Osteoblast (primary cell): ENCODE results near the gene EPC2. TPM values are rescaled to one million over a fixed set of nuclear protein-coding genes. Genes with fewer than 3 reads are reported as not detected.
A peak's percentile ranks its signal among the peaks of the same experiment; 100 is the strongest.
"Not testable (repeated sequence)": the region's sequence is repeated elsewhere in the genome, so short reads cannot be mapped to it uniquely, and the experiment has no call there.

Experiments used
- DNase-seq: peaks from one replicate; pipeline ENCODE4 v3.0.0; 2011; ENCODE audit warnings: low spot score, mixed read lengths; ENCODE audit not compliant: insufficient read length; ENCODE audit errors: missing footprints
- H2AFZ ChIP-seq: 2 replicates; pipeline ENCODE4 v1.6.0; 2011; ENCODE audit warnings: mild to moderate bottlenecking, low read length
- H3K27ac ChIP-seq: 2 replicates; pipeline ENCODE4 v1.5.1; 2011; ENCODE audit warnings: mild to moderate bottlenecking, low read depth, low read length, moderate library complexity
- H3K27me3 ChIP-seq: 2 replicates; pipeline ENCODE4 v1.6.0; 2012; ENCODE audit warnings: mild to moderate bottlenecking, control low read depth, inconsistent platforms, low read length, moderate library complexity; ENCODE audit not compliant: insufficient read depth
- H3K36me3 ChIP-seq: 2 replicates; pipeline ENCODE4 v1.5.1; 2011; ENCODE audit warnings: mild to moderate bottlenecking, low read length, control low read depth, moderate library complexity; ENCODE audit not compliant: insufficient read depth
- H3K4me1 ChIP-seq: 2 replicates; pipeline ENCODE4 v1.5.1; 2011; ENCODE audit warnings: mild to moderate bottlenecking, low read length, control low read depth, moderate library complexity; ENCODE audit not compliant: insufficient read depth
- H3K4me2 ChIP-seq: 2 replicates; pipeline ENCODE4 v1.6.0; 2011; ENCODE audit warnings: mild to moderate bottlenecking, low read length; ENCODE audit not compliant: insufficient read depth
- H3K4me3 ChIP-seq: fragments of 200-600 bp; sonication (generic); 3 replicates; pipeline ENCODE4 v1.5.1; 2012; ENCODE audit warnings: mild to moderate bottlenecking, low read length, inconsistent platforms; ENCODE audit not compliant: insufficient read depth
- H3K79me2 ChIP-seq: 2 replicates; pipeline ENCODE4 v1.6.0; 2012; ENCODE audit warnings: mild to moderate bottlenecking, low read length, control low read depth, inconsistent platforms; ENCODE audit not compliant: insufficient read depth
- H3K9me3 ChIP-seq: 2 replicates; pipeline ENCODE4 v1.5.1; 2011; ENCODE audit warnings: low read depth, low read length, control low read depth
- H4K20me1 ChIP-seq: 2 replicates; pipeline ENCODE4 v1.6.0; 2012; ENCODE audit warnings: mild to moderate bottlenecking, low read length, control low read depth; ENCODE audit not compliant: insufficient read depth
- total RNA-seq: library from RNA; depleted of rRNA; stranded (reverse); fragments of >200 nt; gene quantifications from 2 replicates; pipeline ENCODE4 v1.2.3, GENCODE V29; 2012
- TF ChIP-seq, protein P1 (sequence below): IDR thresholded peaks from 2 replicates; pipeline ENCODE4 v1.5.1; 2011; ENCODE audit warnings: mild to moderate bottlenecking, low read depth, low read length, moderate library complexity; ENCODE audit errors: extremely low read depth

Gene EPC2
- total RNA-seq, 1 donor: 29.3 TPM

GRCh38 chr2:148667113-148667836 is 22.7 kb downstream of the EPC2 start:
- Histone ChIP-seq H3K4me2 (no peak overlapping the region), H3K27ac (no peak overlapping the region), H2AFZ (no peak overlapping the region), H3K9me3 (no peaks in the 10 kb centered on the region), H3K79me2 (peaks cover 88% of the 10 kb centered on the region), H3K27me3 (no peaks in the 10 kb centered on the region), H3K4me3 (no peak overlapping the region), H3K4me1 (peaks cover 6% of the 10 kb centered on the region), H4K20me1 (peaks cover 63% of the 10 kb centered on the region), H3K36me3 (no peaks in the 10 kb centered on the region)
- TF ChIP-seq, protein P1, sequence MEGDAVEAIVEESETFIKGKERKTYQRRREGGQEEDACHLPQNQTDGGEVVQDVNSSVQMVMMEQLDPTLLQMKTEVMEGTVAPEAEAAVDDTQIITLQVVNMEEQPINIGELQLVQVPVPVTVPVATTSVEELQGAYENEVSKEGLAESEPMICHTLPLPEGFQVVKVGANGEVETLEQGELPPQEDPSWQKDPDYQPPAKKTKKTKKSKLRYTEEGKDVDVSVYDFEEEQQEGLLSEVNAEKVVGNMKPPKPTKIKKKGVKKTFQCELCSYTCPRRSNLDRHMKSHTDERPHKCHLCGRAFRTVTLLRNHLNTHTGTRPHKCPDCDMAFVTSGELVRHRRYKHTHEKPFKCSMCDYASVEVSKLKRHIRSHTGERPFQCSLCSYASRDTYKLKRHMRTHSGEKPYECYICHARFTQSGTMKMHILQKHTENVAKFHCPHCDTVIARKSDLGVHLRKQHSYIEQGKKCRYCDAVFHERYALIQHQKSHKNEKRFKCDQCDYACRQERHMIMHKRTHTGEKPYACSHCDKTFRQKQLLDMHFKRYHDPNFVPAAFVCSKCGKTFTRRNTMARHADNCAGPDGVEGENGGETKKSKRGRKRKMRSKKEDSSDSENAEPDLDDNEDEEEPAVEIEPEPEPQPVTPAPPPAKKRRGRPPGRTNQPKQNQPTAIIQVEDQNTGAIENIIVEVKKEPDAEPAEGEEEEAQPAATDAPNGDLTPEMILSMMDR: no peak
- DNase-seq: no peak

DNA sequence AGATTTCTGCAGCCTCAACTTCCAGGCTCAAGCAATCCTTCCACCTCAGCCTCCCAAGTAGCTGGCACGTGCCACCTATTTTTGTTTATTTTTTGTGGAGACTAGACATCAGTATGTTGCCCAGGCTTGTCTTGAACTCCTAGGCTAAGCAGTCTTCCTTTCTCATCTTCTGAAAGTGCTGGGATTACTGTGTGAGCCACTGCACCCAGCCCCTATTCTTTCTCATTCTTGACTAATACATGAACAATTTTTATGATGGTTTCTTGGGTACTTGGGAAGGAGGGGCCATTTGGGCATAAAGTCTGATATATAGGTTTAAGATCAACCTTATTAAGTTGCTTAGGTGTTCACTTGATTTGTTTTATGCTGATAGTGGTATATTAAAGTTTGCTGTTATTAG is 26.2 kb downstream of the EPC2 start:
- Histone ChIP-seq H2AFZ (no peak overlapping the region), H3K36me3 (no peaks in the 10 kb centered on the region), H3K27ac (no peak overlapping the region), H3K4me1 (peaks cover 16% of the 10 kb centered on the region), H3K4me3 (no peak overlapping the region), H3K79me2 (peaks cover 98% of the 10 kb centered on the region), H3K4me2 (peak overlapping the region; percentile 2), H3K27me3 (no peaks in the 10 kb centered on the region), H4K20me1 (peaks cover 76% of the 10 kb centered on the region), H3K9me3 (no peaks in the 10 kb centered on the region)
- TF ChIP-seq, protein P1: no peak
- no peak for DNase-seq

GRCh38 chr2:148674063-148675020 is 29.8 kb downstream of the EPC2 start:
- peaks cover 91% of the 10 kb centered on the region for H3K79me2 ChIP-seq
- no peak overlapping the region for H3K4me2 ChIP-seq
- H4K20me1 ChIP-seq: peaks cover 67% of the 10 kb centered on the region
- no peaks in the 10 kb centered on the region for H3K27me3 ChIP-seq
- no peak for DNase-seq
- H3K4me1 ChIP-seq: peaks cover 13% of the 10 kb centered on the region
- no peak overlapping the region for H3K27ac ChIP-seq
- TF ChIP-seq, protein P1: peak; percentile 39
- H3K36me3 ChIP-seq: no peaks in the 10 kb centered on the region
- no peak overlapping the region for H3K4me3 ChIP-seq
- no peaks in the 10 kb centered on the region for H3K9me3 ChIP-seq
- no peak overlapping the region for H2AFZ ChIP-seq

DNA sequence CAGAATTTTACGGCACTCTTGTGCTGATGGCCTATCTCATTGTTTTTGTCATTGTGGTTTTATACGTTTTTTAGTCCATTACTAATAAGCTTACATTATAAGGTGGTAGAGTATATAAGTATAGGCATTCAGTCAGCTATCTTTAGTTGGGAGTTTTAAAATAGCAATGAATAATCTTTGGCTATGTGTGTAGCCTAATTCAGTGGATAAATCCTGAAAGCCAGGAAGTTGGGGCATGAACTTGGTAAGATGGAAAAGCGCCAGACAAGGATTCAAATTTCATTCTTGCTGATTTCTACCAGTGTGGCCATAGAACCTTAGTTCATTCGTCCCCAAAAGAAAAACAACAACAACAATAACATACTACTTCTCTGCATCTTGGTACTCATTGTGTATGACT is 31.2 kb downstream of the EPC2 start:
- Histone ChIP-seq H3K36me3 (no peaks in the 10 kb centered on the region), H4K20me1 (peaks cover 69% of the 10 kb centered on the region), H3K79me2 (peaks cover 91% of the 10 kb centered on the region), H3K9me3 (no peaks in the 10 kb centered on the region), H3K4me1 (peaks cover 14% of the 10 kb centered on the region), H2AFZ (no peak overlapping the region), H3K27me3 (no peaks in the 10 kb centered on the region), H3K4me2 (no peak overlapping the region), H3K27ac (no peak overlapping the region), H3K4me3 (no peak overlapping the region)
- DNase-seq: no peak
- TF ChIP-seq, protein P1: no peak

DNA sequence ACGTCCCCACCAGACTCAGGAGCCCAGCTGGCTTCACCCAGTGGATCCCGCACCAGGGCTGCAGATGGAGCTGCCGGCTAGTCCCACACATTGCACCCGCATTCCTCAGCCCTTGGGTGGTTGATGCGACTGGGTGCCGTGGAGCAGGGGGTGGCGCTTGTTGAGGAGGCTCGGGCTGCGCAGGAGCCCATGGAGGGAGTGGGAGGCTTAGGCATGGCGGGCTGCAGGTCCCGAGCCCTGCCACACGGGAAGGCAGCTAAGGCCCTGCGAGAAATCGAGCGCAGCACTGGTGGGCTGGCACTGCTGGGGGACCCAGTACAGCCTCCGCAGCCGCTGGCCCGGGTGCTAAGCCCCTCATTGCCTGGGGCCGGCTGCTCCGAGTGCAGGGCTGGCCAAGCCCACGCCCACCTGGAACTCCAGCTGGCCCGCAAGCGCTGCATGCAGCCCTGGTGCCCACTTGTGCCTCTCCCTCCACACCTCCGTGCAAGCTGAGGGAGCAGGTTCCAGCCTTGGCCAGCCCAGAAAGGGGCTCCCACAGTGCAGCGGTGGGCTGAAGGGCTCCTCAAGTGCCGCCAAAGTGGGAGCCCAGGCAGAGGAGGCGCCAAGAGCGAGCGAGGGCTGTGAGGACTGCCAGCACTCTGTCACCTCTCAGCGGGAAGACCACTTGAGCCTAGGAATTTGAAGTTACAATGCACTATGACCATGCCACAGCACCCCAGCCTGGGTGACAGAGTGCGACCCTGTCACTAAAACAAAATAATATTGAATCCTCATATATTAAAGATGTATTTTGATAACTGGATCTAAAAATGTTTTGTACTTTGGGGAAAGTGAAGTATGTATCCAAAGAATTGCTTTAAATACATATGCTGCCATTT is 34.0 kb downstream of the EPC2 start:
- not testable (repeated sequence) for H3K9me3 ChIP-seq
- peaks cover 61% of the 10 kb centered on the region for H4K20me1 ChIP-seq

More for the DNA sequence above, 34.0 kb downstream of the EPC2 start:
- not testable (repeated sequence) for H3K36me3 ChIP-seq, H3K4me3 ChIP-seq, H3K27ac ChIP-seq, DNase-seq, H3K4me2 ChIP-seq, H2AFZ ChIP-seq, H3K27me3 ChIP-seq
- Histone ChIP-seq H3K79me2 (peaks cover 90% of the 10 kb centered on the region), H3K4me1 (peaks cover 13% of the 10 kb centered on the region)
